GM12878 (cell line): Measurements from ENCODE around the gene CD84.

ENCODE experiments used
- JUND ChIP-seq: IDR thresholded peaks from 2 replicates; pipeline ENCODE4 v1.6.1; 2012; ENCODE audit warnings: low read depth, mild to moderate bottlenecking, low read length, improper control_type of control experiment, moderate library complexity
- POLR2A ChIP-seq: IDR thresholded peaks from 2 replicates; pipeline ENCODE4 v1.6.1; 2011; ENCODE audit warnings: low read depth, mild to moderate bottlenecking, low read length
- SMC3 ChIP-seq: IDR thresholded peaks from 2 replicates; pipeline ENCODE4 v1.6.1; 2011; ENCODE audit warnings: low read length, improper control_type of control experiment, borderline replicate concordance
- USF2 ChIP-seq: IDR thresholded peaks from 2 replicates; pipeline ENCODE4 v1.6.1; 2011; ENCODE audit warnings: low read depth, low read length, improper control_type of control experiment, borderline replicate concordance
- TF ChIP-seq, protein P1 (sequence below), 3 experiments: IDR thresholded peaks in 2 of 3; conservative IDR thresholded peaks in 1 of 3; 2 replicates each; pipeline ENCODE4 v1.5.1; 2011; ENCODE audit warnings: low read depth in 3 of 3, low read length in 3 of 3, mild to moderate bottlenecking in 3 of 3, control low read depth in 2 of 3, moderate library complexity in 2 of 3, inconsistent platforms in 1 of 3, mixed read lengths in 1 of 3; ENCODE audit not compliant: control insufficient read depth in 2 of 3, insufficient read depth in 1 of 3; ENCODE audit errors: extremely low read depth in 1 of 3

DNA sequence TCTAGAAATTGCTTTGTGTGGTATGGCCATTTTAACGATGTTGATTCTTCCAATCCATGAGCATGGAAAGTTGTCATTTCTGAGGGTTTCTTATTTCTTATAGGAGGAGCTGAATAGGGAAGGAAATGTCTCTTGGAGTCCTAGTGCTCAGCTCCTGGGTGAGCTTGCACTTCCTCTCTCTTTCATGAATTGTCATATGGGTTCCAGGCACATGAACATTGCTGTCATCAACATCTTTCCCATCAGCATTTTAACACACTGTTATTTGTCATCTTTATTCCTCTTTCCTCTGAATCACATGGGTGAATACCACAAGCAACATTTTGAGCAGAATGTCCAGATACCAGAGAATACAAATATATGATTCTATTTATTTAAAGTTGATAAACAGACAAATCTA is 79.7 kb downstream of the CD84 start:
- TF ChIP-seq POLR2A (no peak), SMC3 (no peak), USF2 (no peak), JUND (no peak)
- TF ChIP-seq, protein P1, sequence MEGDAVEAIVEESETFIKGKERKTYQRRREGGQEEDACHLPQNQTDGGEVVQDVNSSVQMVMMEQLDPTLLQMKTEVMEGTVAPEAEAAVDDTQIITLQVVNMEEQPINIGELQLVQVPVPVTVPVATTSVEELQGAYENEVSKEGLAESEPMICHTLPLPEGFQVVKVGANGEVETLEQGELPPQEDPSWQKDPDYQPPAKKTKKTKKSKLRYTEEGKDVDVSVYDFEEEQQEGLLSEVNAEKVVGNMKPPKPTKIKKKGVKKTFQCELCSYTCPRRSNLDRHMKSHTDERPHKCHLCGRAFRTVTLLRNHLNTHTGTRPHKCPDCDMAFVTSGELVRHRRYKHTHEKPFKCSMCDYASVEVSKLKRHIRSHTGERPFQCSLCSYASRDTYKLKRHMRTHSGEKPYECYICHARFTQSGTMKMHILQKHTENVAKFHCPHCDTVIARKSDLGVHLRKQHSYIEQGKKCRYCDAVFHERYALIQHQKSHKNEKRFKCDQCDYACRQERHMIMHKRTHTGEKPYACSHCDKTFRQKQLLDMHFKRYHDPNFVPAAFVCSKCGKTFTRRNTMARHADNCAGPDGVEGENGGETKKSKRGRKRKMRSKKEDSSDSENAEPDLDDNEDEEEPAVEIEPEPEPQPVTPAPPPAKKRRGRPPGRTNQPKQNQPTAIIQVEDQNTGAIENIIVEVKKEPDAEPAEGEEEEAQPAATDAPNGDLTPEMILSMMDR (IDR thresholded peaks at IDR 0.05 in 2 of 3, conservative IDR thresholded peaks at IDR 0.05 in 1 of 3; ENCODE audit: control insufficient read depth in 2 of 3, extremely low read depth in 1 of 3, insufficient read depth in 1 of 3, low read depth in 3 of 3, low read length in 3 of 3) = no peak
